RWPE1 (cell line): Measurements from ENCODE around the gene MIPEP.
"Not testable (repeated sequence)": the region's sequence is repeated elsewhere in the genome, so short reads cannot be mapped to it uniquely, and the experiment has no call there.

Experiments
- CTCF ChIA-PET: fragments of 350-600 bp; sonication (Branson Sonifier 250); formaldehyde crosslinking; extraction: SDS; loops from one replicate; lab custom pipeline; 2021; lab: Yijun Ruan, JAX
- POLR2A ChIA-PET: fragments of 400-600 bp; formaldehyde crosslinking; extraction: SDS; loops from one replicate; lab custom pipeline; 2020; ENCODE audit warnings: antibody characterized with exemption; ENCODE audit not compliant: low non-redundant PET; lab: Yijun Ruan, JAX
- DNase-seq: peaks from one replicate; pipeline ENCODE4 v3.0.0; 2012; ENCODE audit warnings: low spot score
- H3K27ac ChIP-seq: fragments of 450-650 bp; 2 replicates; pipeline ENCODE4 v1.5.1; 2017
- CTCF ChIP-seq: fragments of 450-650 bp; conservative IDR thresholded peaks from 2 replicates; pipeline ENCODE4 v1.5.1; 2017; ENCODE audit warnings: low read depth, mild to moderate bottlenecking

The MIPEP gene

DNA sequence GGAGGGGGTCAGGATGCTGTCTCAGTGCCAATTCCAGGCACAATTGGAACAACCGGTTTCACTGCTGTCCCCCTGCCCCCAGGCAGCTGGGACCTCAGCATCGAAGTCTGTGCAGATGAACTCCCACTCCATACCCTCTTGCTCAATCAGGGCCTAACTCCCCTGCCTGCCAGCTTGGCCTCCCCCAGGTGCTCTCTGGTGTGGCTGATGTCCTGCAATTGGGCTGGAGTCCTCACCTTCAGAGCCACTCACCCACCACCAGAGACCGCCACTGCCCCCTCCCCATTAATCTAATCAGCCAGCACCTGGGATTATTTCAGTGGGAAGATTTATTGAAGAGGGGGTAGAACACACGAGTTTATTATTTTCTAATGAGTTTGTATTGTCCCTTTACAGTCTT lies 118.8 kb downstream of the MIPEP start:
- no peak overlapping the region for H3K27ac ChIP-seq
- no peak for DNase-seq
- TF ChIP-seq CTCF: no peak
- CTCF ChIA-PET: interaction anchor here (0.6 kb wide), 1 partner anchor 135 kb away, joined by 4 read pairs; no protein-coding TSS in a partner anchor
- POLR2A ChIA-PET: no interaction called here

GRCh38 chr13:23769401-23769800 lies 119.8 kb downstream of the MIPEP start:
- no peak for DNase-seq
- H3K27ac ChIP-seq: no peak overlapping the region
- CTCF ChIA-PET: no interaction called here
- no peak for TF ChIP-seq CTCF
- POLR2A ChIA-PET: no interaction called here

- POLR2A ChIA-PET: no interaction called here
- TF ChIP-seq CTCF: no peak
Observed at GRCh38 chr13:23767838-23768237, 121.4 kb downstream of the MIPEP start.

GRCh38 chr13:23766939-23767338 lies 122.3 kb downstream of the MIPEP start:
- DNase-seq: no peak
- POLR2A ChIA-PET: no interaction called here
- CTCF ChIA-PET: no interaction called here
- TF ChIP-seq CTCF: no peak
- no peak overlapping the region for H3K27ac ChIP-seq

More at GRCh38 chr13:23767838-23768237, 121.4 kb downstream of the MIPEP start:
- no peak for DNase-seq
- no peak overlapping the region for H3K27ac ChIP-seq
- CTCF ChIA-PET: no interaction called here

- ChIA-PET CTCF (no interaction called here), POLR2A (no interaction called here)
- TF ChIP-seq CTCF: no peak
- DNase-seq: no peak
- no peak overlapping the region for H3K27ac ChIP-seq
Observed at GRCh38 chr13:23766283-23766682, 122.9 kb downstream of the MIPEP start.

- ChIA-PET POLR2A (no interaction called here), CTCF (no interaction called here)
- H3K27ac ChIP-seq: no peak overlapping the region
- no peak for DNase-seq
- no peak for TF ChIP-seq CTCF
Observed at GRCh38 chr13:23765531-23765930, 123.7 kb downstream of the MIPEP start.

DNA sequence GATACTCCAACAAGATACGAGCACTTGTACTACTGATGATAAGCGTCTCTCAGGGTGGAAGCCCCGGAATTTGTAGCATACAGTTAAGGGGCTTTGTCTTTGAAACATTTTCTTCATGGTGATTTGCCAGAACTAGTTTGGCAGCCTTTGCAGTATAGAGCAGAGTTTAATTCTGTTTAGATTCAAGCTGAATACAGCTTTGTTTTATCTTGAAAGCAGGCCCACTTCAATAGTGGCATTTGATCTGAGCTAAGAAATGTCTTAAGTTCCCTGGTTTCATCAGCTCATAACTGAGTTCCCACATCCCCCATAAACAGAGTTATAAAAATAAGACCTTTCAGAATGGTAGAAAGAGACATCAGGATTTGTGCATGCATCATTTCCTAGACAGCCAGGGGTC lies 125.9 kb downstream of the MIPEP start:
- no peak for TF ChIP-seq CTCF
- ChIA-PET POLR2A (no interaction called here), CTCF (no interaction called here)
- no peak for DNase-seq
- no peak overlapping the region for H3K27ac ChIP-seq

- CTCF ChIA-PET, POLR2A ChIA-PET: not testable (repeated sequence)
Observed at GRCh38 chr13:23761760-23762159, 127.4 kb downstream of the MIPEP start.

More at GRCh38 chr13:23761760-23762159, 127.4 kb downstream of the MIPEP start:
- DNase-seq, H3K27ac ChIP-seq: not testable (repeated sequence)
